Esophagus mucosa (tissue), 1 donor: ENCODE data around the gene CNST. TPM values are rescaled to one million over a fixed set of nuclear protein-coding genes. Genes with fewer than 3 reads are reported as not detected.
"Not testable (repeated sequence)": the region's sequence is repeated elsewhere in the genome, so short reads cannot be mapped to it uniquely, and the experiment has no call there.

Experiments used
- ATAC-seq: fragments of 200-7000 bp; cut with Tn5 transposase; one replicate; pipeline ENCODE4 v1.9.1; 2020
- total RNA-seq: library from RNA; stranded (reverse); gene quantifications from one replicate; pipeline ENCODE4 v1.2.4, GENCODE V29; 2023
- donor health status: DM: yes; HTN: yes; CAD: no.

The CNST gene
- total RNA-seq, 1 donor from 2014 or later = 13.5 TPM

DNA sequence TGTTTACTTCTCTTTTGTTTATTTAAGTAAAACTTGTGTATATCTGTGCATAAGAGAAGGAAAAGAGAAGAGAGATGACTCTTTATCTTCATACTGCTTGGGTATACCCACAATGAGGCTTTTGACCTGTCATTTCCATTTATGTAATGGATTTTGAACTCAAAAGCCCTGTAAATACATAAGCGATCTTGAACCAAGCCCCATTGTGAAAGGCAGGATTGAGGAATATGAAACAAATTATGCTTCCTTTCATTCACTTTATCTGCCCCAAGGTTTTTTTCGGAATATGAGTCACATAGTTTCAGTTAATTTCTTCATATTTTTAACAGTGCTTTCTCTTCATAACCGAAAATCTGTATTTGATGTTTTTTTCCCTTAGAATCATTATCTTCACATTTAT is 21.4 kb downstream of the CNST start:
- ATAC-seq = no peak

DNA sequence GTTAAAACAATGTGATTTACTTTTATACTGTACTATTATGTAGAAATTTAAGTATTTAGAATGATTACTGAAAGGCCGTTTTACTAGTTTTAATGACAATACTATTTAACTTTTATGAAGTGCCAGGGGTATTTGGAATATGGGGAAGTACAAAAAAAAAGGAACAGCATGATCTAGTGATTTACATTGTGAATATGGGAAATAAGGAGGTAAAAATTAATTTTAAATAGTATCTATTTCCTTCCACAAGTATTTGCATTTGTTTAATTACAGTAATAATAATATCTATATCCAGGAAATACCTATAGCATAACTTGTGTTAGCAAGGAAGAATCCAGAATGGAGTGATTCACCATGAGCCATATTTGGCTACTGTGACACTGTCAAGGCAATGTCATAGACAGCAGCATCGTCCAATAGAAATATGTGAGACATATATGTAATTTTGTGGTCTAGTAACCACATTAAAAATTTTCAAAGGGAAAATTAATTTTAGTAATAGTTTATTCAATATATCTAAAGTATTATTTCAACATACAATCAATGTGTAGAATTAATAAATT is 22.0 kb downstream of the CNST start:
- ATAC-seq = peak; percentile 88

DNA sequence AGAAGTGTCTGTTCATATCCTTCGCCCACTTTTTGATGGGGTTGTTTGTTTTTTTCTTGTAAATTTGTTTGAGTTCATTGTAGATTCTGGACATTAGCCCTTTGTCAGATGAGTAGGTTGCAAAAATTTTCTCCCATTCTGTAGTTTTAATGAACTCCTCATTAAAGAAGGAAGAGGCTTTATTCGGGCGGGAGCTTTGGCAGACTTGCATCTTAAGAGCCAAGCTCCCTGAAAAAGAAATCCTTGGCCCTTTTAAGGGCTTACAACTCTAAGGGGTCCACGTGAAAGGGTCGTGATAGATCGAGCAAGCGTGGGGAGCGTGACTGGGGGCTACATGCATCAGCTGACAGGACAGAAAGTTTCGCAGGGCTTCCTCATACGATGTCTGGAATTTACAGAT is 23.7 kb downstream of the CNST start:
- not testable (repeated sequence) for ATAC-seq

DNA sequence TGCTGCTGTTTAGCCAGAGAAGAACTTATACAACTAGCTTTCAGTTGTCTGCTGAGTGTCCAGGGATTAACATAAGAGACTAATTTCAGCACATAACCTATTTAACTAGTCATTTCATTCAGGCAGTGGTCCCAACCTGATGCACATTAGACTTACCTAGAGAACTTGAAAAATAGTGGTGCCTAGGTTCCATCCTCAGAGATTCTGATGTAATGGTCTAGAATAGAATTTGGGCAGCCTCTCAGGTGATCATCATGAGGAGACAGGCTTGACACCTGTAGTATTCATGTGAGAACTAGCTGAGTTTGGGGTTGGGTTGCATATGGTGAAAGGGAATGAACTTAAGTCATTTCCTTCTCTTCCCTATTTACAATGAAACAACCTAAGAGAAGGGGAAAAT is 24.8 kb downstream of the CNST start:
- ATAC-seq = no peak

DNA sequence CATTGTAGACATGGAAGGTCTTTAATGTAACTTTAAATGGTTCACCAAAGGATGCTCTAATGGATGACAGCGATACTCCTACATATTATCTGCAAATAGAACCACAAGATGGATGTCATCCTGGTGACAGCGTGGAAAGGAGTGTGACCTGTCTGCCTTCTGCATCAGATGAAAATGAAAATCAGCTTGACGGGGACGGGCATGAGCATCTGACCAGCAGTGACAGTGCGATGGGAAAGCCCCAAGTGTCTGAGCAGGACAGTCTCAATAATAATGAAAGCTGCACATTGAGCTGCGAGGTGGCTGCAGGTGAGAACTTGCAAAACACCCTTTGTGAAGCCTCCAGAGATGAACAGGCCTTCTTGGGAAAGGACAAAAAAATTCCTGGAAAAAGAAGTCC is 25.2 kb downstream of the CNST start:
- no peak for ATAC-seq

DNA sequence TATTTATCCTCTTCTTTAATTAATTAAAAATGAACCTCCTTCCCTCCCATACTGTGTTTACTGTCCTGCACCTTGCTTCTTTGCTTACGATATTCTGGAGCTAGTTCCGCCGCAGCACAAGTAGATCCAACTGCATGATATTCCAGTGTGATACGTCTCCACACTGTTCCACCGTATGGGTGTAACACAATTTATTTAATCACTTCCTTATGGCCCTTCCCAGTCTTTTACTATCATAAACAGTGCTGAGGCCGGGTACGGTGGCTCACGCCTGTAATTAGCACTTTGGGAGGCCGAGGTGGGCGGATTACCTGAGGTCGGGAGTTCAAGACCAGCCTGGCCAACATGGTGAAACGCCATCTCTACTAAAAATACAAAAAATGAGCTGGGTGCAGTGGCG is 25.7 kb downstream of the CNST start:
- ATAC-seq = no peak

DNA sequence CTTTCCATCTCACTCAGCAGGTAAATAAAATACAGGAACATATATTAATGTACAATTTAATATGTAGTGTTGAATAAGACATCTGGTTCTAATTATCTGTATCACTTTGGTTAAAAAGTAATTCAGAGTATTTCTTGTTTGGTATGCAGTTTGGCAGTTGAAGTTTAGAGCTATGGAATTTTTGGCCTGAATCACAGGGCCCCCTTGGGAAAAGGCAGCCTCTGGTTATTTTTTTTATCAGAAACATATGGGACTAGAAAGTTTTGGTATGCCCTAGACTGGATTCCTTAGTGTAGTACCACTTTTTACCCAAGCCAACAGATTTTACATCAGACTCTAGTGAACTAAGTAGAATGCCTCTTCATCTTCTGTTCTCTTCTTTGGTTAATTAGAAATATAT is 26.4 kb downstream of the CNST start:
- ATAC-seq = no peak

DNA sequence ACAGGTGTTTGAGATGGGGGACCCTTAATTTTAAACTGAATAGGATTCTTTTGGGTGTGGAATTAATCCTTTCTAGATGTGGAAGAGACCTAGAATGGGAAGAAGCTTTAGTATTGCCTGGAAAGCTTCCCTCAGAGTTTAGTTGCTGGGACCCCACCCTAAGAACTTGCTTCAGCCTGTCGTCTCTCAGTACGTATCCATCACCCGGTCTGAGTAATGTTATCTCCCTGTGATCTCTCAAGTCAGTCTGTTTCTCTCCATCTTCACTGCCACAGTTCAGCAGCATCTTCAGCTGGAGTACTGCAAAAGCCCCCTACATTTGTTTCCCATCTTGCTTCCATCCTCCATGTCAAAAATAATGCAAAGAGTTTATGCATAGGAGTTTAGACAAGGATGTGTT is 28.9 kb downstream of the CNST start:
- no peak for ATAC-seq

DNA sequence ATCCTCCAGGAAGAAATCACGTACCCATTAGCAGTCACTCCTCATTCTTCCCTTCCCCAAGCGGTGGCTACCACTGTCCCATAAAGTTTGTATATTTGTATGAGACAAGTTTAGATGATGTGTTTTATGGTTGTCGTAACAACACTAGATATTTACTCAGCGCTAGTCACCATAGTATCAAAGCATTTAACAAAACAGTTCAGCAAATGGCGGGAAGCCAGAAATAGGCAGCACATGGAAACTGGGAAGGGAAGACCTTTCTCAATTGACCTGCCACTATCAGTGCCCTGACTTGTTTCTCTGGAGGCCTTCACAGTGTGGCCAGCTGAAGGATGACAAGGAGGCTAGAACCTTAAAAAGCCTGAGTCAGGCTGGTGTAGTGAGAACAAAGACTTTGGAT is 31.1 kb downstream of the CNST start:
- ATAC-seq = peak; percentile 76

DNA sequence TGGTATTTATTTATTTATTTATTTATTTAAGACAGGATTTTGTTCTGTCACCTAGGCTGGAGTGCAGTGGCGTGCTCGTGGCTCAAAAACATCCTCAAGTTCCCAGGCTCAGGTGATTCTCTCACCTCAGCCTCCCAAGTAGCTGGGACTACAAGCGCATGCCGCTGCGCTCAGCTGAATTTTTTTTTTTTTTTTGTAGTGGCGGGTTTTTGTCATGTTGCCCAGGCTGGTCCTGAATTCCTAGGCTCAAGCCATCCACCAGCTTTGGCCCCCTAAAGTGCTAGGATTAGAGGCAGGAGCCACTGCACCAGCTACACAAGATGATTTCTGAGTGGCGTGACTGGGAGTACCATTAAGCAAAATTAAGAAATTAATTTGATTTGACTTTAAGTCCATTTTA is 31.7 kb downstream of the CNST start:
- ATAC-seq = no peak

DNA sequence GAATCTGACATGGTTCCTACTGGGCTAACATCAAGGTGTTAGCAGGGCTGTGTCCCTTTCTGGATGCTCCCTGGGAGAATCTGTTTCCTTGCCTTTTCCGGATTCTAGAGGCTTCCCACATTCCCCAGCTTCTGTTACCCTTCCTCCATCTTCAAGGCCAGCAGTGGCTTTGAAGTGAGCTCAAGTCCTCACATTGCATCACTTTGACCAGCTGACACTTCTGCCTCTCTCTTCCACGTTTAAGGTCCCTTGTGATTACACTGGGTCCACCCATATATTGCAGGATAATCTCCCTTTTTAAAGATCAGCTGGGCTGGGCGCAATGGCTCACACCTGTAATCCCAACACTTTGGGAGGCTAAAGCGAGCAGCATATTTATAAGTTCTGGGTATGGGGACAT is 33.1 kb downstream of the CNST start:
- ATAC-seq = no peak

DNA sequence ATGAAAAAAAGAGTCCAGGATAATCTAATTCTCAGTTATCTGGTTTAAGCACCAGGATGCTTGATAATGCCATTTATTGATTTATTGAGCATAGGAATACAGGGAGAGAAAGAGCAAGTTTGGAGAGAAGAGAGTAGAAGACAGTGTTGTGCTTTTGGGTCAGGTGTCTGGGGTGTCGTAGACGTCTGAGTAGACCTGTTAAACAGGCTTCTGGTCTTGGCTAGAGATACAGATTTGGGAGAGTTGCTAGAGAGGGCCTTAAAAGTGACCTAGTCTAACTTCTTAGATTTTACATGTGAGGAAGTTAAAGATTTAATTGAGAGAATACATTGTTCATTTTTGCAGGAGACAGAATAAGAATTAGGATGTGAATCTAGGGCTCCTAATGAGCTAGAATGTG is 34.3 kb downstream of the CNST start:
- peak; percentile 67 for ATAC-seq

DNA sequence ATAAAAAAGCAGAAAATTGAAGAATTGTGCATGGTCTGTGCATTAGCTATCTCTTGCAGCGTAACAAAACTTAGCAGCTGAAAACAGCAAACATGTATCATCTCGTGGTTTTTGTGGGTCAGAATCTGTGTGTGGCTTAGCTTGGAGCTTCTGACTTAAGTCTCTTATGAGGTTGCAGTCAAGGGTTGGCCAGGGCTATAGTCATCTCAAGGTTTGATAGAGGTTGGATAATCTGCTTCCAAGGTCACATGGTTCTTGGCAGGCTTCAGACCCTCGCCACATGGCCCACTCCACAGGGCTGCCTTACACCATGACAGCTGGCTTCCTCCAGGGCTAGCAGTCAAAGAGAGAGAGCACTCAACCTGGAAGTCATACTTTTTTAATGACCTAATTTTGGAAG is 35.9 kb downstream of the CNST start:
- no peak for ATAC-seq

DNA sequence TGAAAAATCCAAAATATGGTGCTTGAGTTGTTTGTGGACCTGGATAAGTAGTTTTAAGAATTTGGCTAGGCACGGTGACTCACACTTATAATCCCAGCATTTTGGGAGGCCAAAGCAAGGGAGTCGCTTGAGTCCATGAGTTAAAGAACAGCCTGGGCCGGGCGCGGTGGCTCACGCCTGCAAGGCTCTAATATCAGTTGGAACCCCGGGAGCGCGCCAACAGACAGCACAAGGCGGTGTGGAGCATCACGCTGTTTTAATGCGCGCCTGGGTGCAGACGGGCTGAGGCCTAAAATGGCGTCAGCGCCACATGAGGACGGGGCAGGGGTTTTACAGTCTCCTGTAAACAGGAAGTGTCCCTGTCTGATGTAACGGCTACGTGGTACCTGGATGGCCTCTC is 39.0 kb downstream of the CNST start:
- not testable (repeated sequence) for ATAC-seq

DNA sequence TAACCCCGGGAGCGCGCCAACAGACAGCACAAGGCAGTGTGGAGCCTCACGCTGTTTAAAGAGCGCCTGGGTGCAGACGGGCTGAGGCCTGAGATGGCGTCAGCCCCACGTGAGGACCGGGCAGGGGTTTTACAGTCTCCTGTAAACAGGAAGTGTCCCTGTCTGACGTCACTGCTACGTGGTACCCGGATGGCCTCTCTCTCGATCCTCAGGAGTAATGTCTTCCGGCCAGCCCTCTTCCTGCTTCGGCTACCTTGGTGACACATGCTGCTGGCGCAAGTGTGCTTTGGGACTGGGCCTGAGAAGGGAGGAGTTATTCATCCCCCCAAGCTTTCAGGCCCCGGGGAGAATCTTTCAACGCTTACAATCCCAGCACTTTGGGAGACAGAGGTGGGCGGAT is 41.2 kb downstream of the CNST start:
- no peak for ATAC-seq

DNA sequence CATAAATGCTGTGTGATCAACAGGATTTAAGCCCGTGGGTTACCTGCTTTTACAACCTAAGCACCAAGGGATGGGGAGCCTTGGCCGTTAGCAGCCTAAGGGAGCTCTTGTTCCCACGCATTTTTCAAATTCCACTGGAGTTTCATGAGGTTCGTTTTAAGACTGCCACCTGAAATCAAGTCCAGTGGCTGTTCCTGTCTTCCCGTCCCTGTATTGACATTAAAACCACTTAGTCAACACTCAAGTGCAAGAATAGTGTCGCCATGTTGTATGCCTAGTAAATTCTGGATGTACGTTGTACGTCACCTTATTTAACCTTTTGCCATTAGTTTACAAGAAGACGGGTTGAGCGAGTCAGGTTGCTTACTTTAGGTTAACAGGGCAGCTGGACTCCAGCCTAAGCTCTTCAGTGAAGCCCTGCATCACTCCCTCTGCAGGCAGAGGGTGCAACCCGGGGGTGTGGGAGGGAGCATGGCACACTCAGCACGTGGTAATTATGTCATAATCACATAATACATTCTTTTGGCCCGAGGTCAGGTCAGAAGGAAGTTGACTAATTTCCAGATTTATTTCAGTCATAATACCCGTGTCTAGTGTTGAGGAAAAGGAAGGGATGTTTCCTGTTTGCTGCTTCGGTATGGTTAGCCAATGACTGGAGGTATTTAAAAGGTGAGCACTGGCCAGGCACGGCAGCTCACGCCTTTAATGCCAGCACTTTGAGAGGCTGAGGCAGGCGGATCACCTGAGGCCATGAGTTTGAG is 42.5 kb downstream of the CNST start:
- ATAC-seq = peak; percentile 100

DNA sequence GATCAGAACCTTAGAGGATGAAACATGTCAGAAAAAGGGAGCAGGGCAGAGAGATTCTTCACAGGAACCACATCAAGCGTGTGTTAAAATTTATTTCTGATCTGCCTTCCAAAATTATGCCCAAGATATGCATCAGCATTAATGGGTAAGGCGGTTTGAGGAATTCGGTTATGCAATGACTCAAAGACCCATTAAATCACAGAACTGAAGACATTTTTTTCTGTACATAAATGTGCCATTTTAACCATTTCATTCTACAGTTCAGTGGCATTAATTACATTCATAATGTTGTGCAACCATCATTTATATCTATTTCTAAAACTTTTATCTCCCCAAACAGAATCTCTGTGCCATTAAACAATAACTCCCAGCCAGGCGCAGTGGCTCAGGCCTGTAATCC is 43.4 kb downstream of the CNST start:
- no peak for ATAC-seq

DNA sequence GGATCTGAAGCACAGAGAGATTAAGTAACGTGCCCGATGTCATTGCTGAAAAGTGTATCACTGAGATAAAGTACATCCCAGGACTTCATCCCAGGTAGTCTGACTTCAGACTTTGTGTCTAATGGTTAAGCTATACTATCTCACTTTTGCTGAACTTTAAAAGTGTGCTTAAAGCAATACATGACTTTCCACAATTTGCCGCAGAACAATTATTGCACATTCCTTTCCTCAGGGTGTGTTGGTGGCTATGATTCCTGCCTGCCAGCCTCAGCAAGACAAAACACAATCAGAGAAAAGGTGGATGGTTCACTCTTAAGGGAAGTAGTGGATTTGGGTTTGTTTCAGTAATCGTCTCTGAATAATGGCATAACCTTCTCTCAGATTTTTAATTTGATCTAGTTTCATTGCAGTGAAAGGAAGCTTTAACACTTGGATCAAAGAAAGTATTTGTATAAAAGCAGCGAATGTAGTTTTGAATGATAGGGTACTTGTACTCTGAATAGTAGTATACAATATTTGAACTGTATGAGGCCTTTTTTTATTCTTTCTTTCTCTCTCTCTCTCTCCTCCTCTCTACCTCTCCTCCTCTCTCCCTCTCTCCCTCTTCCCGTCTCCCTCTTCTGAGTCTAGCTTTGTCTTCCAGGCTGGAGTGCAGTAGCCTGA is 47.0 kb downstream of the CNST start:
- ATAC-seq = no peak

DNA sequence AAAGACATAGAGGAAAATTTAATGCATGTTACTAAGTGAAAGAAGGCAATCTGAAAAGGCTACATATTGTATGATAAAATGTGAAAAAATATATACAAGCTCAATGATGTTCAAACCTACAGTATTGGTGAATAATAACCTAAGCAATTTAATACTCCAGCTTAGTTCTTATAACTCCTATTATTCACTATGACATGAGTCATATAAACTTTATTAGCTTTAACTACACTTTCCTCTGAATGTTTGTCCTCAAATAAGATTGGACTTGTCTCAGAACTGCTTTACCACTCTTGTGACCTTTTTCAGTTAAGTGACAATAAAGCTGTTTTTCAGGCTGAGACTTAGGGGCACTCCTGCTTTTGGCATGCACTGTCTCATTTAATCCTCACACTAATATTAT is 50.9 kb downstream of the CNST start:
- ATAC-seq = peak; percentile 51

DNA sequence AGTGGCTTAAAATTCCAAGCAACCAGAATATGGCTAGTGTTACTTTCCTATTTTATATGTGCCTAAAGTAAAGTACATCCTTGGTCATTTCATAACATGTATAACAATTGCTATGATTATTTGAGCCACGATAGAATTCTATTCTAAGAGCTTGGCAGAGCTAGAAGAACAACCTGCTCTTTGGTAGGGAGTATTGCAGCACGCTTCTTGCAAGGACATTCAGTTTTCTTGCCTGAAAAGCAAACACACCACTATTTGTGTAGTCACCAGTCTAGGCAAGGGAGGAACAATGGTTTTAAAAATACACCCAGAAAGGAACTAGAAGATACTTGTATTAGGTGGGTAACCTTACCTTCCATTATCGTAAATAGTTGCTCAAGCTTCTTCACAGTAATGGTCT is 51.5 kb downstream of the CNST start:
- ATAC-seq = peak; percentile 81

DNA sequence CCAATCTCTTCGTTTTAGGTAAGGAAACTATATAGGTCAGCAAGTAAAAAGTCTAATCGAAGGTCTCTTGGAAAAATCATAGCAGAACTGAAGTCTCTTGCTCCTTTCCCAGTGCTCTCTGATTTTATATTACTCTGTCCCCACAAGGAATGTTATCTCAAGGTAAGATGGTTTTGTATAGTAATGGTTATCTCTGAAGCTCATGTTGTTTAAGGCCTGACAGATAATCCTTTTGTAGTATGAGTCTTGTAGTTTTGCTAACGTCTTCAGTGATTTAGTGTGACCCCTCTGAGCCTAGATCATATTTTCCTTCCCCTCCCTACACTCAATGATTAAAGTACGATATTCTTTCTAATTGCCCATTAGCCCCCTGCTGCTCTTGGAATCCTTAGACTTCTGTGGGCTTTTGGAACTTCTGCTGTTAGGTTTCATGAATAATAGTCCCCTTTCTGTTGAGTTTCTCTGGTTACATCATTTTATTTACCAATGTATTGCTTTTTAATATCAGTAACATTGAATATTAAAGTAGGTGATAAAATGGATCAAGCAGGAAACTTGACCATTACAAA is 52.1 kb downstream of the CNST start:
- no peak for ATAC-seq

DNA sequence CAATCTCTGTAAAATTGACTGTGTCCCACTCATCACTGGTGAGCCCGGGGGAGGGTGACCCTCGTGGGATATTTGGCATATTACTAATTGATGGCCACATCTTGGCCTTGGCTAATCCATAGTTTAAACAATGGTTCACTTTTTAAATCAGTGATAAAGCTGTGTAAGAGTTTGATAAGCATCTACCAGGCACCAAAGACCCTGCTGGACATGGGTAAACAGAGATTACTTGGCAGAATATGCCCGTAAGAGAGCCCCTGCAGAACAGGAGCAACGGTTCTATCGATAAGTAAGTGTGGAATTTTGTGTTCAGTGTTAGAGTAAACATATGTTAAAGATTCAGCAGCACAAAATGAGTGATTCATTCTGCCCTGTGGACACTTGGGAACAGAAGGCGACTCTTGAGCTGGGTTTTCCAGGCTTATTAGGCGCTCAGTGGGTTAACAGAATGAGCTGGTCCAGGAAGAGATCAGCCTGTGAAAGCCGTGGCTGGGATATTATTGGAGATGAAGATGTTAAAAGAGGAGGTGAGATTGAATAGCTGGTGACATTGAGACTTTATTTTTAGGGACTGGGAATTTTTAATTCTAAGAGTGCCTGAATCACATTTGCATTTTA is 55.9 kb downstream of the CNST start:
- ATAC-seq = no peak

DNA sequence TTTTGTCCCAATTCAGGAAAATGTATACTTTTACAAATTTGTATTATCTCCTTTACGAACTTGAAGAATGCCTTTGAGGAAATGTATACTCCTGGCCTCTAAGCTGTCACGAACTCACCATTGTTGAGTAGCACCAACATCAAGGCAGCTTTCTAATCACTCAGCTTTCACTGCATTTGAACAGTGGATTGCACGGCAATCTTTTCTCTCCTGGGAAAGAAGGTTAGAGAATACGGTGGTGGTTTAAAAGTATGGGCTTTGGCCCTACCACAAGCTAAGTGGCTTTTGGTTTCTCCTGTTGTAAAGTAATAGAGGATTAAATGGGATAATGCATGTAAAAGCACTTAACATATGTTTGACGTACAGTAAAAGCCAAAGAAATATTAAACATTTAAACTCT is 57.8 kb downstream of the CNST start:
- ATAC-seq = no peak
